DOHH2 (cell line): Measurements from ENCODE around the gene SNX5.

Experiments
- CTCF ChIP-seq: fragments of 200-600 bp; sonication (generic); IDR thresholded peaks from one replicate; pipeline ENCODE4 v1.5.1; 2014; ENCODE audit warnings: antibody characterized with exemption, mild to moderate bottlenecking, low read depth, low read length; ENCODE audit not compliant: poor library complexity, severe bottlenecking
- EZH2phosphoT487 ChIP-seq: fragments of 200-600 bp; sonication (generic); IDR thresholded peaks from 2 replicates; pipeline ENCODE4 v1.6.1; 2017; ENCODE audit warnings: borderline replicate concordance, mild to moderate bottlenecking, antibody characterized with exemption, low read length, moderate library complexity, mixed read lengths

- TF ChIP-seq CTCF = no peak
- TF ChIP-seq EZH2phosphoT487 = no peak
Measured at GRCh38 chr20:17919149-17919548, 49.4 kb downstream of the SNX5 start.
